GM21515 (cell line): ENCODE measurements around the gene BCAS1.

ENCODE experiments used
- ATAC-seq: cut with Tn5 transposase; IDR thresholded peaks from one replicate; pipeline ENCODE4 v1.9.1; 2021; ENCODE audit not compliant: unreplicated experiment

Gene BCAS1

GRCh38 chr20:53947501-53948195, 122.7 kb downstream of the BCAS1 start:
- no peak for ATAC-seq

GRCh38 chr20:53946106-53946505, 124.3 kb downstream of the BCAS1 start:
- ATAC-seq = no peak

- ATAC-seq = no peak
Measured at GRCh38 chr20:53945478-53945877, 124.9 kb downstream of the BCAS1 start.

- ATAC-seq = no peak
Measured at GRCh38 chr20:53944796-53945195, 125.6 kb downstream of the BCAS1 start.

GRCh38 chr20:53943522-53944291, 126.7 kb downstream of the BCAS1 start:
- ATAC-seq = no peak

- ATAC-seq = no peak
Measured at GRCh38 chr20:53942973-53943372, 127.4 kb downstream of the BCAS1 start.

- no peak for ATAC-seq
Measured at GRCh38 chr20:53942472-53942816, 128.0 kb downstream of the BCAS1 start.

- ATAC-seq = no peak
Measured at GRCh38 chr20:53941680-53942471, 128.5 kb downstream of the BCAS1 start.

GRCh38 chr20:53940907-53941545, 129.4 kb downstream of the BCAS1 start:
- ATAC-seq = no peak

DNA sequence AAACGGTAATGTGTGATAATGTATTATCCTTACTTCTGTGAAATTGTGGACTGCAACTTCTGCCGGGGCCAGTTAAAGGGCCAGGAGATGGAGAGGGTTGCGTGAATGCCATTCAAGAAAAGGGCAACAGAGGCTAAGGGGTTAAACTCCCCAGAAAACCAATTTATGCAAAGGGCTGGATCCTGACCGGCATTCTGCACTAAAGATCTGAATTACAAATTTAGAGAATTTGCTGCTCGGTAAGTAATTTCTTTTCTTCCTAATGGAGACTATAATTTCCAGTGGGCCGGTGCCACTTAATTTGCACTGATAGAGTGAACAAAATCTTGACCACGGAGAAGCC, 130.1 kb downstream of the BCAS1 start:
- no peak for ATAC-seq

GRCh38 chr20:53939572-53940359, 130.6 kb downstream of the BCAS1 start:
- ATAC-seq = peak; percentile 72

DNA sequence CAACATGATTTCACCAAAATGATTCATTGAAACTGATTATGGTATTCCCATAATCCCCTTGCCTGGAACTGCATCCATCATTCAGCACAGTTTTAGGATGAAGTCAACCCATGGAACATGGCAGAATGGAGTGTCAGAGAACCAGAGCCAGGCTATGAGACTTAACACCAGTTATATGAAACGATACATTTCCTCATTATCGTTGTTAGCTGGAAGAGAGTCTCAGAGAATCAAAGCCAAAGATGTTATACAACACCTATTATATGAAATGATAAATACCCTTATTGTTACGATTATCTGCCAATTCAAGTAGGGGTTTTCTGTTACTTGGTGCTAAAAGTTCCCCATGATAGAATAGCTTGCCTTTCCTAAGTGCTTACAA, 131.2 kb downstream of the BCAS1 start:
- no peak for ATAC-seq

GRCh38 chr20:53938739-53939138, 131.7 kb downstream of the BCAS1 start:
- ATAC-seq = no peak

DNA sequence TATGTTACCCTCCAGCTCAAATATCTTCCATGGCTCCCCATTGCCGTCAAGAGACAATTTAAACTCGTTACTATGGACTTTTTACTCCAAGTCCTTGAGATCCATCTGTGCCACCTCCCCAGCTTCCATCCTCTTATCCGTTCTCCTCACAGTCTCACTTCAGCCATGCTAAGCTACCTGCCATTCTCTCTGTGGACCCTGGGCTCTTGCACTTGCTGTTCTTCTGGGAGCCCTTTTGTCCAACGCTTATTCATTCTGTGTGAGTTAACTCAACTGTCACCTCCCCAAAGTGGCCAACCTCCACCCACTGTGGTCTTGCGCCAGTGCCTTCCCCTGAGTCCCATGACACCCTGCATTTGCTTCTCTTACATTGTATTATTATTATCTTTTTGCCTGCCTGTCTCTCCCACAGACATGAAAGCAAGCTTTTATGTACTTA, 132.4 kb downstream of the BCAS1 start:
- no peak for ATAC-seq

DNA sequence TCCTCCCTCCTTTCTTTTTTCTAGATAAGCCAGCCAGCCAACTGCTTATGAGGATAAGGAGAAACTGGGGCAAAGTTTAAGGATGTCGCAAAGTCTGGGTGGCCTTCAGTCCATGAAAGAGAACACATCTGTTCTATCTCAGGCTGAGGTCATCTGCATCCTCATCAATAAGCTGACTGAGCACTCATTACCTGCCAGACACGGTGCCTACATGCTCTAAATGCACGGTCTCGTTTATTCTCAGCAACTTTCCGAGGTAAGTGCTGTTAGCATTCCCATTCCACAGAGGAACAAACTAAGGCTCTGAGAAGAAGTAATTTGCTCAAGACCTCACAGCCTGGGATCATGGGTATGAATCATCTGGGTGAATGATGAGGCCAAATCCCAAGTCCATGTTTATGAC, 133.1 kb downstream of the BCAS1 start:
- no peak for ATAC-seq

DNA sequence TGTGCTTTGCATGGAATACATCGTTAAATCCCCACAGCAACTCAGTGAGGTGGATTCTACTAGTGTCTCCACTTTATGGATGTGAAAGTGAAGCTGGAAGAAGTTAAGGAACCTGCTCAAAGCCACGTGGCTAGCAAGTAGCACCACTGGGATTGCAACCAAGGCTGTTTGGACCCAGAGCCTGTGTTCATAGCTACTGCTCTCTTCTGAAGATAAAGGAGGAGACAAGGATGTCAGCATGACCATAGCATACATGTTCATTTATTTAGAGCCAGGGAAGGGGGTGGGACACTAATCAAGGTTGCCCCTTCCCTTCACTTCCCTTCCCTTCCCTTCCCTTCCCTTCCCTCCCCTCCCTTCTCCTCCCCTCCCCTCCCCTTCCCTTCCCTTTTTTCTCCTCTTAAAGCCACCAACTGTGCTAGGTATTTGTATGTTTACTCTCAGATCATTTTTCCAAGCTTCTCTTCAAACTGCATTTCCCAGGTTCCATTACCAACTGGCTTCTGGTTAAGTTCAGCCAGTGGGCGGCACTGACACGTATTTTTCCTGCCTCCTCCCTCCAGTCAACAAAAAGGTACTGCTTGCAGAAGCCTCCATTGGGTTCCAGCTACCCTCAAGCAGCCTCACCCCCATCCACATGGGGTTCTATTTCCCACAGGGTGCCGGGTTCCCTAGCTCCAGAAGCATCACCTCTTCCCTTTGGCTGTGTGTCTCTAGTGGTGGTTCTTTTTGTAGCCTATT, 134.9 kb downstream of the BCAS1 start:
- no peak for ATAC-seq

DNA sequence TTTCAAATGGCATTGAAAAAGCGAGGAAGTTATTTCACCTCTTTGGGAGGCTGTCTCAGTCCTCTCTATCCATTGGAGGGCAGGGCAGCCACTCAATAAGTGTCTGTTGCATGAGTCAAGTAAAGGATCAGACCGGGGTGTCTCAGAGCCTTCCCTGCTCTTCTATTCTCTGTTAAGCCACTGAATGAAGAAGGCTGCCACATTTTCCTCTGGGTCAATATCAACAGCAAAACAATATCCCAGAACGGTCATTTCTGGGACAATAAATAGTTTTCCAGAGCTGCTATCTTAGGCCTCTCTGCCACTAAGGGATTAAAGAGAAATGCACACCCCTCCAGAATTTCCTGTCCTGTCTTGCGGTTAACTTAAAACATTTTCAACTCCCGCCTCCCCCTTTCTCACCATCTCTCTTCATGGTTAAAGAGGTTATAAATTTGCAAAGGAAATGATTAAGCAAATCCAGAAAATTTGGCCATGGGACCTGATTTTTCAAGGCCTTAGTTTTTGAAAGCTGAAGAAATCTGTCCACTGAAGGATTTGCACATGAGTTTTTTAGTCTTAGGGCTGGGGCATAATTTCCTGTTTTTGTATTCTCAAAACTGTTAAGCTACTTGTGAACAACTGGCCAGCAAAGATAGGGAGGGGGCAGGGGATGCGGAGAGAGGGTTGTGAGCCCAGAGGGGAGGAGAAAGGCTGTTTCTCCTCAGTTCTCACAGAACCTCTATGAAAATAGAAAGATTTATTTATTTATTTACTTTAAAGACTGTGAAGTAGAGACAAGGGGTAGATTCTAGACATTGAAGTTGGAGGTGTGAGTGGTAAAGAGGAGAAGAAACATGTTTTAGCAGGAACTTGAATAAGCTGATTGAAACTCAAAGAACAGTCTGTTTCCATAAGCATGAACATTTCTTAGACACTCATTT, 135.7 kb downstream of the BCAS1 start:
- ATAC-seq = no peak

GRCh38 chr20:53933232-53933846, 137.1 kb downstream of the BCAS1 start:
- ATAC-seq = no peak
